Left ventricle myocardium inferior (tissue), 1 donor: Measurements from ENCODE around the gene LCE1C. TPM values are rescaled to one million over a fixed set of nuclear protein-coding genes. Genes with fewer than 3 reads are reported as not detected.

Source experiments
- DNase-seq: peaks from one replicate; pipeline ENCODE4 v3.0.0-alpha.2; 2020
- H3K27ac ChIP-seq: fragments of 200-600 bp; replicated peaks from 2 replicates; pipeline ENCODE4 v1.8.0; 2021
- H3K27me3 ChIP-seq: fragments of 200-600 bp; 2 replicates; pipeline ENCODE4 v1.8.0; 2021; ENCODE audit warnings: low read depth
- H3K36me3 ChIP-seq: fragments of 200-600 bp; 2 replicates; pipeline ENCODE4 v1.8.0; 2021
- H3K4me1 ChIP-seq: fragments of 200-600 bp; 2 replicates; pipeline ENCODE4 v1.8.0; 2021
- H3K4me3 ChIP-seq: fragments of 200-600 bp; 2 replicates; pipeline ENCODE4 v1.8.0; 2021; ENCODE audit warnings: mild to moderate bottlenecking, moderate library complexity
- H3K9me3 ChIP-seq: fragments of 200-600 bp; replicated peaks from 2 replicates; pipeline ENCODE4 v1.8.0; 2021
- CTCF ChIP-seq: fragments of 200-600 bp; IDR thresholded peaks from 2 replicates; pipeline ENCODE4 v1.8.0; 2021; ENCODE audit warnings: antibody characterized with exemption, mild to moderate bottlenecking, borderline replicate concordance
- intact Hi-C: fragments of 100-400 bp; cut with micrococcal nuclease; formaldehyde crosslinking; loops from one replicate; pipeline ENCODE4 v1.11.0; 2022
- long read RNA-seq: library from polyadenylated mRNA; unstranded; transcript quantifications from one replicate; pipeline ENCODE4 v2.0.0, GENCODE V29; 2021
- total RNA-seq: library from RNA; stranded (reverse); fragmentation: NEBNext Ultra II Directional; extraction: Animal tissue kit (Norgen Biotek cat#: 25700); gene quantifications from one replicate; pipeline ENCODE4 v1.2.1, GENCODE V29; 2021
- donor health status: DM: no; HTN: yes; CAD: no; lungs with severe emphysema.

Gene LCE1C
- not detected for total RNA-seq
- long read RNA-seq: 0 reads

- Histone ChIP-seq H3K27me3 (peaks cover 11% of the 10 kb centered on the region), H3K4me3 (no peak within 1 kb of the TSS), H3K4me1 (no peaks in the 10 kb centered on the region), H3K36me3 (no peaks in the 10 kb centered on the region), H3K9me3 (peaks cover 6% of the 10 kb centered on the region), H3K27ac (no peak within 1 kb of the TSS)
- TF ChIP-seq CTCF: no peak
- no peak for DNase-seq
- intact Hi-C loops: no loop called here
Observed at GRCh38 chr1:152806576-152806975, at the start of gene LCE1C. Gene LCE1C, minus strand, starts transcription at chr1:152806651. Its CDS starts 1,173 bp downstream, at chr1:152805478.

GRCh38 chr1:152855661-152856060, 49.2 kb upstream of the LCE1C start:
- TF ChIP-seq CTCF: no peak
- no peak overlapping the region for H3K4me3 ChIP-seq
- no peak overlapping the region for H3K27ac ChIP-seq
- no peaks in the 10 kb centered on the region for H3K9me3 ChIP-seq
- no peaks in the 10 kb centered on the region for H3K27me3 ChIP-seq
- H3K4me1 ChIP-seq: no peaks in the 10 kb centered on the region
- no peaks in the 10 kb centered on the region for H3K36me3 ChIP-seq
- intact Hi-C loops: no loop called here
- DNase-seq: no peak

GRCh38 chr1:152842556-152842955, 36.1 kb upstream of the LCE1C start, which contains the start of gene LCE6A:
Gene LCE6A, plus strand, starts transcription at chr1:152842856. Its CDS starts 665 bp downstream, at chr1:152843521.
- peaks cover 5% of the 10 kb centered on the region for H3K27me3 ChIP-seq
- no peaks in the 10 kb centered on the region for H3K4me1 ChIP-seq
- no peaks in the 10 kb centered on the region for H3K36me3 ChIP-seq
- H3K9me3 ChIP-seq: no peaks in the 10 kb centered on the region
- no peak for TF ChIP-seq CTCF
- no peak for DNase-seq
- intact Hi-C loops: no loop called here
- no peak within 1 kb of the TSS for H3K4me3 ChIP-seq
- H3K27ac ChIP-seq: no peak within 1 kb of the TSS

GRCh38 chr1:152836870-152837269, 30.4 kb upstream of the LCE1C start:
- no peak for TF ChIP-seq CTCF
- no peak overlapping the region for H3K4me3 ChIP-seq
- no peak overlapping the region for H3K27ac ChIP-seq
- no peaks in the 10 kb centered on the region for H3K9me3 ChIP-seq
- DNase-seq: no peak
- intact Hi-C loops: no loop called here
- no peaks in the 10 kb centered on the region for H3K36me3 ChIP-seq
- peaks cover 5% of the 10 kb centered on the region for H3K27me3 ChIP-seq
- no peaks in the 10 kb centered on the region for H3K4me1 ChIP-seq

- H3K9me3 ChIP-seq: no peaks in the 10 kb centered on the region
- no peaks in the 10 kb centered on the region for H3K4me1 ChIP-seq
- intact Hi-C loops: no loop called here
- H3K4me3 ChIP-seq: no peak within 1 kb of the TSS
- H3K36me3 ChIP-seq: no peaks in the 10 kb centered on the region
- peaks cover 19% of the 10 kb centered on the region for H3K27me3 ChIP-seq
- no peak for TF ChIP-seq CTCF
- DNase-seq: no peak
- H3K27ac ChIP-seq: no peak within 1 kb of the TSS
Observed at GRCh38 chr1:152827173-152827572, 20.7 kb upstream of the LCE1C start, which contains the start of gene LCE1A. Gene LCE1A, plus strand, starts transcription at chr1:152827473. Its CDS starts 0 bp downstream, at chr1:152827473.
